NCI-H510A (cell line): Measurements from ENCODE around the gene STOML1.

ENCODE experiments used
- DNase-seq: peaks from one replicate; lab custom pipeline; 2025; lab: John Stamatoyannopoulos, UW

STOML1 gene

GRCh38 chr15:74013374-74013894 lies 21.3 kb upstream of the STOML1 start:
- no peak for DNase-seq

GRCh38 chr15:74011610-74012009 lies 19.5 kb upstream of the STOML1 start:
- no peak for DNase-seq

GRCh38 chr15:74010929-74011540 lies 18.9 kb upstream of the STOML1 start:
- no peak for DNase-seq

GRCh38 chr15:74008901-74009300 lies 16.8 kb upstream of the STOML1 start:
- DNase-seq: no peak

GRCh38 chr15:74007820-74008371 lies 15.8 kb upstream of the STOML1 start:
- no peak for DNase-seq

- no peak for DNase-seq
These were observed 14.9 kb upstream of the STOML1 start for GRCh38 chr15:74006774-74007639.

- no peak for DNase-seq
These were observed 5.9 kb upstream of the STOML1 start for GRCh38 chr15:73997986-73998385.

- DNase-seq: no peak
These were observed 4.8 kb upstream of the STOML1 start for GRCh38 chr15:73996939-73997338.

GRCh38 chr15:73996267-73996666 lies 4.2 kb upstream of the STOML1 start:
- DNase-seq: no peak

- no peak for DNase-seq
These were observed 3.0 kb upstream of the STOML1 start for GRCh38 chr15:73994912-73995622.

GRCh38 chr15:73994413-73994883 lies 2.4 kb upstream of the STOML1 start, which contains the start of gene PML:
Gene PML (plus strand): TSS chr15:73994716. CDS start chr15:73994813, 97 bp downstream.
- peak; percentile 89 for DNase-seq

- DNase-seq: no peak
These were observed 1.3 kb upstream of the STOML1 start for GRCh38 chr15:73993211-73993994.

- DNase-seq: no peak
These were observed 451 bp upstream of the STOML1 start for GRCh38 chr15:73992594-73992898.

- no peak for DNase-seq
These were observed 835 bp downstream of the STOML1 start for GRCh38 chr15:73991260-73991659.

- DNase-seq: no peak
These were observed 1.7 kb downstream of the STOML1 start for GRCh38 chr15:73990250-73991005.

- no peak for DNase-seq
These were observed 2.9 kb downstream of the STOML1 start for GRCh38 chr15:73989001-73989798.

GRCh38 chr15:73988445-73988969 lies 3.6 kb downstream of the STOML1 start:
- no peak for DNase-seq

GRCh38 chr15:73987681-73988444 lies 4.2 kb downstream of the STOML1 start:
- no peak for DNase-seq

- no peak for DNase-seq
These were observed 4.8 kb downstream of the STOML1 start for GRCh38 chr15:73987250-73987649.
